ENCODE measurements around the gene BPIFB2.

GRCh38 chr20:33024609-33025317 is 17.3 kb downstream of the BPIFB2 start:
- no peak for TF ChIP-seq GATA2 (IDR thresholded peaks at IDR 0.05; ENCODE audit: low read depth, low read length)
- TF ChIP-seq GATA3 (IDR thresholded peaks at IDR 0.05; ENCODE audit: low read depth, low read length): no peak
